Stimulated activated CD4-positive, alpha-beta T cell treated with anti-CD3 and anti-CD28 coated beads, TNF-alpha, amount 100 ng/mL, for 1 hour (primary cell): Measurements from ENCODE around the gene CLDN11.

Experiments
- DNase-seq, 3 donors: peaks; one replicate each; pipeline ENCODE4 v3.0.0-alpha.2; 2020; ENCODE audit warnings: low read depth in 3 of 3, low spot score in 1 of 3

CLDN11 gene

DNA sequence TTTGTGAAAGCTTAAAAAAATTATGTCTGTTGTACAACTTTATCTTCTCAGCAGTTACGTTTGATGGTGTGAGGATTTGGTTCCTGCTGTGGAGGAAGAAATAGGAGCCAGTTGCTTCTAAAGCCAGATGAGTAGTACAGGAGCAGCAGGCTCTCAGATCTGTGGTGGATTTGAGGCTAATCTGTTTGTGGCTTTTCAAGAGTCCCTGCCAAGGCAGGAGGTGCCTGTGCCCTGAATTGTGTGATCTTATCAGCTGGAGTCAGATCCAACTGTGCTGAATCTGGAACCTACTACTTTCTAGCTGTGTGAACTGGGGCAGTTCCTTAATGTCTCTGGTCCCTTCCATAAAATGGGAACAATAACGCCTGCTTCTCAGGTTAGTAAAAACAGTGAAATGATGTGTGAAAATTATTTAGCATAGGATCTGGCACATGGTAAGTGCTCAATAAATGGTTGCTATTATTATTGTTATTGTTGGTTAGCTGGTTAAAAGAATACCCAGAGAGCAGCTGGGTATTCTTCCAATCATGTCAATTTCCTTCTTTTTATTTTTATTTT, 7.7 kb downstream of the CLDN11 start:
- no peak for DNase-seq

DNA sequence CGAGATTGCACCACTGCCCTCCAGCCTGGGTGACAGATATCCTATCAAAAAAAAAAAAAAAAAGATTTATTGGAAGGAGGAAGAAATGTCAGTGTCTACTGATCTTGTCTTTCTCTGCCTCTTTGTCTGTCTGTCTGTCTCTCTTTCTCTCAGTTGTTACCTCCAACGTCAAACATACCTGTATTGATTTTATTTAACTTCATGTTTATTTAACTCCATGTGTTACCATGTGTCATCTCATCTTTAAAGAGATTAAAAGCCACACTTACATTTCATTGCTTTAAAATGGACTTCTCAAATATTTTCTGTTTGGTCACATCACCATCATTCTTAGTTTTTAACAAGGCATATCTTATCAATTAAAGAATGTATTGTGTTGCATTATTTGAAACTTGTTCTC, 9.4 kb downstream of the CLDN11 start:
- DNase-seq, result no peak

DNA sequence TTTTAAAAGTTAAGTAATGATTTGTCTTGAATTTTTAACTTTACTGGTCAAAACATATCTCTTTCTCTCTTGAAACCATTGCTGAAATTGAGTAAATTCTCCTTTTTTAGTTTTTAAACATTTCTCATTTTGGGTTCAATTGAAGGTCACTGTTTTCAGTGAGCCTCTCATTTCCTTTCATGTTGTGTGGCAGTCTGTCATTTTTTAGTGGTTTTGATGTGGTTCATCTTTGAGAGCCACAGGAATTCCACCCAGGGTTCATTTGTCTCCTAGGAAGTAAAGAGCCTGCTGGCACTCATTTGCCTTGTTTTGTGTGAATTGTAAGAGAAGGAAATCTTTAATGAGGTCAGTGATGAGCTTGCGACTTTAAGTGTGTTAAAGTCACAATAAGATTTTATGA, 10.4 kb downstream of the CLDN11 start:
- no peak for DNase-seq

DNA sequence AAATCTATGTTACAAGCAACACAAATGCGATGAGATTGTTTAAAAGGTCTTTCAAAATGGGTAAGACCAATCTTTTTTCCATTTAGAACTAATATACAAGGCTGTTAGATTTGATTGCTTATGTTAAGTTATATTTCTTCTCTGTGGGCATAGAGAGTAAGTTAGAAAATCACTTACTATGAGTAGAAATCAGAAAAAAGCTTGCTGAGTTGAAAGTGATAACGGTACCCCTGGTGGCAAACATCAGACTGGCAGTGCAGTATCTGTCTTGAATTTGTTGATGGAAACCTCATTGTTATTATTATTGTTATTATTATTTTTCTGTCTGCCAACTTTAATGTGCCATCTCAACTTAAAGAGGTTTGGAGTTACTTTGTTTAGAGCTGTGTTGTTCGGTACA, 12.4 kb downstream of the CLDN11 start:
- no peak for DNase-seq

DNA sequence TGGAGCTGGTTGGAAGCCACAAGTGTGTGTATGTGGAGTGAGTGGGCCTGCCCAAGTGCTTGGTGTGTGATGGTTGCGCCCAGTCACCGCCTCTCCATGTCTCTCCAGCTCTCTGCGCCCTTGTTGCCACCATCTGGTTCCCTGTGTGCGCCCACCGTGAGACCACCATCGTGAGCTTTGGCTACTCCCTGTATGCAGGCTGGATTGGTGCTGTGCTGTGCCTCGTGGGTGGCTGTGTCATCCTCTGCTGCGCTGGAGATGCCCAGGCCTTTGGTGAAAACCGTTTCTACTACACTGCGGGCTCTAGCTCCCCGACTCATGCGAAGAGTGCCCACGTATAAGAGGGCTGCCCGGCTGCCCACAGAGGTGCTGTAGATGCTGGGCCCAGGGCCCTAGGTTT, 13.7 kb downstream of the CLDN11 start:
- DNase-seq, result no peak

DNA sequence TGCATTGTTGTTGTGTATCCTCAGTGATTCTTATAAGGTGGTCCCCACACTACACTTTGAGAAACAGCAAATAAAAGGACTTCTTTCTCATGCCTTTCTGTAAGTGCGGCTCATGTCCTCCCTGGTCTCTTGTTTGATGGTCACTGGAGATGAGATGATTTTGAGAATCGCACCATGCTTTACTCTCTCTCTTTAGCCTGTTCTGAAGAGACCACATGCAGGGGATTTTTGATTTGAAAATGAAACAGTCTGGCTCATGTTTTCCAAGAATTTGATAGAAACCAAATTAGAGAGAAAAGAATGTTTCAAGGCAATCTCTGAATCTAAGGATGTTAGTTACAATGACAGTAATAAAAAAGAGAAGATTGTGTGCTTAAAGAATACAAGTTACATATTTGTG, 18.0 kb downstream of the CLDN11 start:
- DNase-seq, result no peak

DNA sequence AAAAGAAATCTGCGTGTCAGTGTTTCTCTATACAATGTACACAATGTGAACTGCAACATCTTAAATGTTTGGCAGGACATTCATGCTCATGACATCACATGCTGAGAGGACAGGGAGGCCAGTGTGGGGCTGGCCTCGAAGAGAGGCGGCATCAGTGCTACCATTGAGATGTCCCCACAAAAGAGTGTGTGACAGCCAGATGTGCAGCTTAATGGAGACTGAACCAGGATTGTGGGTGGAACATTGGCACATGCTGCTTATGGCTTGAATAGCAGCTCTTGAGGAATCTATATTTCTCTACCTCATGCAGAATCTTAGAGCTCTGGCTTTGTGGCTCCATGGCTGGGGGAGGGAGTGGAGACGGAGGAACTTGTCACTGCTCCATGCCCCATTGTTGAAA, 18.5 kb downstream of the CLDN11 start:
- DNase-seq, result no peak

DNA sequence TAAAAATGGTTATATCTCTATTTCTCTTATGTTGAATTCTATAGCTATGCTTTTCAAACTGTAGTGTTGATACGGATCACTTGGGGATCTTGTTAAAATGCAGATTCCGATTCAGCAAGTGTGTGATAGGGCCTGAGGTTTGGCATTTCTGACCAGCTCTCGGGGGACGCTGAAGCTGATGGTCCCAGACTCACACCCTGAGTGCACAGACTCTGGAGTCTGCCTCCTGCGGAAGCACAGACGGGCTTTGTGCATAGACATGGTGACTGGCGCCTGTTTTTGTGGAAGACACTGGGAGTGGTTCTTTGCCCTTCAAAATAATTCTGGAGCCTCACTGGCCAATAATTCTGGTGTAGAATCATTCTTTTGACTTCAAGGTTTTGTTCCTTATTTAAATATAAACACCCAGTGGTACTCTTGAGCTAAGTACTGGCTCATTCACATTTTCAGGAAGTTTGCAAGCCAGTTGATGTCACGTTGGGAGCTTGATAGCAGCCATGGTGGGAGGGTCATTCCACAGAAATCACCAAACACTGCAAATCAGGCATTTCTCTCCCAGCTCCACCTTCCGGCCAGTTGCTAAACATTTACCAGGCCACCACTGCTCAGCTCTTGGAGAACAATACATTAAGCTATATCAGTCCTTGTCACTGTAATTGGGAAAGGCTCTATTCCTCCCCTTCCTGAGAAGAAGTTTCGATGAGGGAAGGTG, 19.2 kb downstream of the CLDN11 start:
- no peak for DNase-seq

DNA sequence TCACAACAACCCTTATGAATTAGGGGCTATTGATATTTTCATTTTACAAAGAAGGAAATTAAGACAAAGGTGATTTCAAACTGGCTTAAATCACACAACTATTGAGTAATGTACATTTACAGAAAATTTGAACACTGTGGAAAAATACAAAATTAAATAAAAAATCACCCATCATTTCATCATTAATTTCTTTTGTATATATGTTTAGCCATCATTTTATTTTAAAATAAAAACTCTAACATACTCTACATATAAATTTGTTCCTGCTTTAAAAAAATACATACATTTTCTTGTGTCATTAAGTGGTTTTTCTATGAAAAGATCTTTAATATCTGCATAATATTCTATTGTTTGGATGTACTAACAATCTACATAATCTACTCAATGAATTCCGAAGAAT, 20.2 kb downstream of the CLDN11 start:
- no peak for DNase-seq

DNA sequence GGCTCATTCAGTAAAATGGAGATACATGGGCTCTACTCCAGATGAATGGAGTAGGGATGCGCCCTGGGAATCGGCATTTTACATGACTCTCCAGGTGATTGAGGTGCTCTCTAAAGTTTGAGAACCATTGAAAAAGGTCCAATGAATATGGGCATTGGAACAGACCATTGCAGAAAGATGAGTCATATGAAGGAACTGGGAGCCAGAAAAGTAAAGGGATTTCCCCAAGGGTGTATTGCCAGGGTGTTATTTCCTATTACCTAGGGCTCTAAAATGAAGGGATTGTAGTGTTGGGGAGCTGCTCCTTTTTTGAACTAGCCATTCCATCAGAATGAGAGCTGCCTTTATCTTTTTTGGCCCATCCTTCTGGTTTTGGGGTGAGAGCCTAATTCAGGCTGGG, 21.7 kb downstream of the CLDN11 start:
- no peak for DNase-seq

DNA sequence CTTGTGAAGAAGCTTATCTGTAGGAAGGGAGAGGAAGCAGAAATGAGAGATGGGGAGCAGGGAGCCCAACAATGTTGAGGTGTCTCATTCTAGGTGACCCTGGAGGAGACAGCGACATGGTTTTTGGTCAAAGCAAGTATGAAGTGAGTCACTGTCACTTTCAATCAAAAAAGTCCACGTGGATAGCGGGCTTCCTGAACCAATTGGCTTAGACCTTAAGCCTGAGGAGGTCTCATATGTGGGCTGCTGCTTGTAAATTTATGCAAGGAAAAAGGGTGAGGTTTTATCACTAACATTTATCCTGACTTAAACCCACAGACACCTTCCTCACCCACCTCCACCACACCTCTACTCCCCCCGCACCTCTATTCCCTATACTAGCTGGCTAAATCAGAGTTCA, 22.7 kb downstream of the CLDN11 start:
- DNase-seq, result no peak

DNA sequence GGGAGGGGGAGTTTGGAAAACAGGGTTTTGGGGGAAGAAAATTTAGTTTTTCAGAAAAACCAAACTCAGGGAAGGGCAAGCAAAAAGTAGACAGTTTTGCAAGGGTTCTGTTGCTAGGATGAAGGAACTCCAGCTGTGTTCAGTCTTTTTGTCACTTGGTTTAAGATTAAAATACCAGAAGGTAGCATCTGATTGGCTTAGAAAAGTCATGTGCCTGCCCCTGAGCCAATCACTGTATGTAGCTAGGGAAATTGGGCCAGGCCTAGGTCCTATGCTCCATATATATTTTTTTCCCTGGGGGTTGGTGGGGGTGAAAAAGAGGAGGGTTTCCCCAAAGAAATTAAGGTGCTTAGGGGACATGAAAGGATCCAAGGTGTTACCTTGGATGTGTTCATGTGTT, 24.3 kb downstream of the CLDN11 start:
- no peak for DNase-seq

DNA sequence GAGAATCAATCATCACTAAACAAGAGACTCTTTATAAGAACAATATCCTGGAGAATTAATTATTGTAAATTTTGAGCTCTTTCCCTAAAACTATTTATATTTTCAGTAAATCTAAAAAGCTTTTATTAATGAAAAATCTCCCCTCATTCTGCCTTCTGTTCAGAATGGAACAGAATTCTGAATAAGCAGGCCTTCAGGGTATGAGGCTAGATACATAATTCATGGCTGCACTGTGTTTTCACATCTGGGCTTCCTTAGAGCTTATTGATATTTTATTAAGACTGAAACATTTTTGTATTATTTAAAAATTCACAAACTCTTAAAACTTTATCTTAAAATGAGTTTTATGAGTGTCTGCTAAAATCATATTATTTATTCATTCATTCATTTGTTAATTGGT, 24.8 kb downstream of the CLDN11 start:
- no peak for DNase-seq

DNA sequence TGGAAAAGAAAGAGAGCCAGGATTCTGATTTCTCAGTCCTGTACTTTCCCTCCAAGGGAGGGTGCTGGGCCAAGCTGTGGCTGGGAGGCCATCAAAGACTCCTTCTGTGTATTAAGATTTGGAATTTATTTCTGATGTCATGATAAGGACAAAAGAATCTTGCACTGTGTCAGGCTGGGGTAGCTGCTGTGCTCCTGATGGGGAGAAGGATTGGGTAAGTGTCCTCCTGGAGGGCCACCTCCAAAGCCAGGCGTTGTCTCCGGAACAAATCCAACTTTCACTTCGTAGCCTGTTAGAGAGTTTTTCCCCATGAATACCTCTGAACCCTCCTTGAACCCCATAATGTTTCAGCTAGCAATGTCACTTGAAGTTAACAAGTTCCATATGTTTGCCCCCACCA, 29.9 kb downstream of the CLDN11 start:
- DNase-seq, result no peak

DNA sequence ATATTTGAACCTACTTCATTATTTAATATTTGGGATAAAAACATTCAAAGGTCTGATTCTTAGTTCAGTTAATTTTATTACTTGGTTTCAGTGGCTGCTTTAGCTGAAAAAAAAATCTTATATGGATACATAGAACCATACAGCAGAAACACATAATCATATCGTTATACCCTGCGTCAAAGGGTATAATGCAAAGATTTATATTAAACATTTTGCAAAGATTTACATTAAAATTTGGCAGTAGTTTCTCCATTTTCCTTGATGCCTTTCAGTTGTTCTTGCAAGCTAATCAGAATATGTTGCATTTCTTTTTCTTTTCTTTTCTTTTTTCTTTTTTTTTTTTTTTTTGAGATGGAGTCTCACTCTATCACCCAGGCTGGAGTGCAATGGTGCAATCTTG, 31.4 kb downstream of the CLDN11 start:
- no peak for DNase-seq

DNA sequence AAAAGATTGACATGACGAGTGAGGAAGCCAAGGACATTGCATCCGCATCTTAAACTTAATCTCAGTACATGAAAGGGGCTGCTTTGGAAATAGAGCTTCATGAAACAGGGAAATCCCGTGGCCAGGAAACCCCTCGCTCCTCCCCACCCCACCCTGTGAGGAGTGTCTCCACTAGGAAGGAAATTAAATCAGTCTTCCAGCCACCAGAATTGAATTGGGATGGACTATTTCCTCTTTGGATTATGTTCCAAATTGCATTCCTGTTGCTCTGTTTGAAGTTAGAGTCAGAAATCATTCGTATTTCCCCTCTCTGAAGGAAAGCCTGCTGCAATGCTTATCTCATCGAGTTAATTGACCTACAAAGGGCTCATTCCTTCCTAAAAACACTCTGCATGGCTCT, 35.8 kb downstream of the CLDN11 start:
- no peak for DNase-seq

DNA sequence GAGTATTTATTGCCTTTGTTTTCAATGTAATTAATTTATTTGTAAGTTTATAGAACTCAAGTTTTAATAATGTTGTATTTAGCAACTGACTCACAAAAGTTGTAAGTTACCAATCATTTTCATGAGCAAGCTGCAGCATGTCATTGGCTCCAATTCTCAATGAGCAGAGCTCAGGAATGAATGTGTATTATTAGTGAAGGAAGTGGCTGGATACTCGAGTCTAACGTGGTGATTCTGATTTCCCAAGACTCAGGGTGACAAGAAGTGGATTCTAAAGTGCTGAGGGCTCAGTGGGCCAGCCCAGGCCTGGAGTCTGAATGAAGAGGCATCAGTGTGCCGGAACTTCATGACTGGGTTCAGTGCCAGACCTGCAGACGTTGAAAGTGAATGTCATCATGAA, 39.6 kb downstream of the CLDN11 start:
- DNase-seq, result no peak

DNA sequence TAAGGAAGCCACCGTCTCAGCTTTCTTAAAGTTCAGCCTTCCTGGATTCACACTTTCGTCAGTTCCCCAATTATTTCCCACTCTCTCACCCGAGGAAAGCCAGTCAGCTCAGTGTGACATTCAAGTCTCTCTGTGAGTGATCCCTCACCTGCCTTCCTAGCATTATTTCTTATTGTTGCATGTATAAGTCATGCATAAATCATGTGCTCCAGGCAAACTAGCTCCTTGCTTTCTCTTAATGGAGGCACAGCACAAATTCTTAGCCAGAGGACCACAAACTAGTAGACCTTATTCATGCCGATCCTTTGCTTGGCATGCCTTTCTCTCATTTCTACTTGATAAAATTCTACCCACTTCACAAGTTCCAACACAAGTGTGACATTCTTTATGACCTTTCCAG, 44.3 kb downstream of the CLDN11 start:
- no peak for DNase-seq

DNA sequence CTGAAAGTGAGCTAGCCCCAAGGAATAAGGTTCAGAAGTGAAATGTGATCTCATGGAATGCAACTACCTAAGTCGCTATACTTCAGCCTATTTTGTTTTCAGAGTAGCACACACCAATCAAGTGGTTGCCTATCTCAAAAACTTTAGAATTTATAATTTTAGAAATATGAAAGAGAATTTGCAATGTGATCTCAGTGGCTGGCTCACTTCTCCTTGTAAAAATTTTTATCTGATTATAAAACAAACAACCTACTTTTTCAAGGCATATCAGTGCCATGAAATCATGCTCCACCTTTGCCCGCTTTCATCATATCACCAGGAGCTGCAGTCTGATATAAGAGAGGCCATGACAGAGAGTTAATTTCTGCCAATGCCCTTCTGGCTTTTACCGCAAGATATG, 47.3 kb downstream of the CLDN11 start:
- DNase-seq, result no peak

DNA sequence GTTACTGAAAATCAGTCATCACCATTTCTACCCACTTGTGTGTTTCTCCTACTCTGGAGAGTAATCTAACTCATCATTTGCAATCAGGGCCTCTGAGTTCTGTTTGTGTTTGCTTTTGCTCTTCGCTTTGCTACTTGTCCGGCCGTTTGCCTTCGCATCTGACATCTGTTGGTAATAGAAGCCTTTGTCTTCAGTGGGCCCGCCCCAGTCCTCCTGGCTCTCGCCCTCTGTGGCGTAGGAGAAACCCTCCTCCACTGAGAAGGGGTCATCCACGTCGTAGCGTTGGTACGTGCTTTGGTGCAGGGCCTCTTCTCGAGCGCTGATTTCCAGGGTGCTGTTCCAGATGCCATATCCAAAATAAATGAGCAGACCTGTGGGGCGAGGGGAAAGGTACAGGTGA, 48.3 kb downstream of the CLDN11 start:
- no peak for DNase-seq

DNA sequence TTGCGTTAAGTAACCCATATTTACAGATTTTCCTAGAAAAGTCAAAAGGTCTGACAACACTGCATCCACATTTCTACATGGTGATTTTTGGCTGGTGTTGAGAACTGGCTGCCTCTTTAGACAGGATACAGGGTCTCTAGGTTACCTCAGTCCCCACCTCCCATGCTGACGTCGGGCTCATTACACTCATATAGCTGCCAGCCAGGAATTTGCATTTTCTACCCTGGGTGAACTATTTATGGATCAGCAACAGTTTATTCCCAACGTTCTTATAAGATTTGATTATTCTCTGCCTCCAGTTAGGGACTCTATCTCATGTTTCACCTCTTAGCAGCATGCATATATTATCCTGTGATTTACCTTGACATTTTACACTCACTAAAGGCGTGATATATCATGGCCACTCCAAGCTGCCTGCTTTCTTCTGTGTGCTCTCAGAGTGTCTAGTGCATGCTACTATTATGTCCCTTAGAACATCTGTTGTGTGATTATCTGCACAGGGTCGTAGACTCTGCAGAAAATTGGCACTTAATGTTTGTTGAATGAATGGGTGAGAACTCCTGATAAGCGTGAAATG, 49.0 kb downstream of the CLDN11 start:
- DNase-seq, result no peak

DNA sequence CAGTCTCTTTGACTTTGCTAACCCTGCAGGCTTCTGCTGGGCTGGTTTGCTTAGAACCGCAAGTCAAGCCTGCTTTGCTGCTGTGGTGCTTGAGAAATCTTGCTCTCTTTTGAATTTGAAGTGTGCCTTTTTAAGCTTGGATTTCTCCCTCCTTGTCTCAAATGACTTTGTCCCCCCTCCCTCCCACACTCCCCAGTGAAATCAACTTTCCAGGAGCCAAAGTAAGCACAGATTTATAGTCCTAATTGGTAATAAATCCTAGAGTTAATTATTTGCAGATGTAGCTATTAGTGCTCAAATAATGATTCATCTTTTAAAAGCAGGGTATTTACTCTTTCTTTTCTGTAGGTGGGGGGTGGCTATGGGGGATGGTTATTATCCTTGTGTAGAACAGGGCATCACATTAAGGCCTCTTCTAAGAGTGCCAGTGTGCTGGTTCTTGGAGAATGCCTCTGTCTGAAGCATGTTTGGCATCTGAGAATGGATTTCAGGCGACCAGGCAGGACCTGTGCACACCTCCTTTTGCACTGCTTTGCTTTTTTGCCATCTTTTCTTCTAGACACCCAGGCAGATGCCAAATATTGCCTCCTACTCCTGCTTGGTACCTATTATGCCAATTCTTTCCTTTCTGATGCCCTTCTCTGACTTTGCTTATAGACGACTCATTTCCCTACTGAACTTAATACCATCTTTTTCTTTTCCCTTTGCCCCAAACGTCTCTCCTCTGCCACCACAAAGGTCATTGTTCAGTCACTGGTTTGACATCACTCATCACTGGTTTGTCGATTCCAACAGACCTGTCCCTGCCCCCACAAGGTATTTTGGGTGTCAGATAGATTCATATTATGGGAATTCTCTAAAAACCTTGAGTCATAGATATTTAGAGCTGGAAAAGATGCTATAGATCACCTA, 50.7 kb downstream of the CLDN11 start:
- DNase-seq, result no peak
